Measurements from ENCODE around the gene EVC.

DNA sequence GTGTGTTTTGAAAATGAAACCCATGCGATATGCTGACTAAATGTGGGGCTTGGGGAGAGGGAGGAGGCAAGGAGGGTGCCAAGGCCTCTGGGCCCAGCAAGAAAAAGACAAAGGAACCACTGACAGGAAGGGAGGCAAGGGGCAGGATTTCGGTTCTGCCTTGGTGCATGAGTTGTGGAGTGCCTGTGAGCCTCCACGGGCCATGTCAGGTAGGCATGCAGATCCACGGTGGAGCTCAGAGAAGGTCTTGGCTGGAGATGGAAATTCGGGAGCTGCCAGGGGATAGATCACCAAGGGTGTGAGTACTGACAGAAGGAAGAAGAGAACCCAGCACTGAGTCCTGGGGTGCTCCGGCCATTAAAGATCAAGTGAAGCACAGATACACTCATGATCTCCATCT is 6.7 kb upstream of the EVC start:
- TF ChIP-seq POLR2AphosphoS5 (IDR thresholded peaks at IDR 0.05; ENCODE audit: borderline replicate concordance, low read depth, low read length): no peak
- no peak for TF ChIP-seq EZH2 (IDR thresholded peaks at IDR 0.05)
- no peak for TF ChIP-seq FOXP2 (optimal IDR thresholded peaks at IDR 0.05; ENCODE audit: control extremely low read depth, extremely low read length, insufficient read depth)
